Mucosa of gallbladder (tissue), 1 donor: ENCODE results near the gene VSIG10L. TPM values are rescaled to one million over a fixed set of nuclear protein-coding genes. Genes with fewer than 3 reads are reported as not detected.

Source experiments
- DNase-seq: peaks from one replicate; pipeline ENCODE4 v3.0.0-alpha.2; 2020; ENCODE audit warnings: low spot score
- total RNA-seq: library from RNA; stranded (reverse); gene quantifications from one replicate; pipeline ENCODE4 v1.2.1, GENCODE V29; 2021
- donor health status: DM: no; HTN: no; CAD: no.

Gene VSIG10L
- total RNA-seq, 1 donor from 2014 or later, result 11.3 TPM

DNA sequence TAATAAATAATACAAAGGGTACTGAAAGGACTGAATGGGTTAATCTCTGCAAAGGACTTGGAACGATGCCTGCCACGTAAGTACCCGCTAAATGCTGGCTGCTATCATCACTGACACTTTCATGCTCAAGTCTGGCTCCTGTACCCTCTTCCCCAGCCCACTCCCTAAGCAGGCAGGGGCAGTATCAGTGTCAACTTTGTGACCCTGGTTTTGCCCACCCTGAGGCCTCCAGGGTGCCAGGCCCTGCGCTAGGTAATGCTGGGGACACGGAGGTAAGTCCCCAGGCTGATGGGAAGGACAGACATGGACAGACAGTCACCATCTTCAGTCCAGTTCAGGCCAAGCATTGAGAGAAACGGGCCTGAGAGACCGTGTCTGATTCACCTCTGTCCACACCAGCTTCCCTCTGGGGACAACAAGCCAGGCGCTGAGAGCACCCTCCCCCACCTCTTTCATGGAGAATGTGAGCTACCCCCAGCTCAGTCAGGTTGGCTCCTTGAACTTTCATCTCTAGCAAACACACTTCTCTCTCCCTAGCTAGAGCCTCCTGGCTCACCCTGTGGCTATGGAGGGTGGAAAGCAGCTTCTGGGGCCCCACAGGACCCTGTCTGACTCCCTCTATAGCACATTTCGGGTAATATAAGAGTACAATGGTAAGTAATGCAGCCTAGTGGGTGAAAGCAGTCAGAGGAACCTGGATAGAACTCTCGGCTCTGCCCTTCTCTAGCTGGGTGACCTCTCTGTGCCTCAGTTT is 23.4 kb upstream of the VSIG10L start:
- DNase-seq, result peak; percentile 30

DNA sequence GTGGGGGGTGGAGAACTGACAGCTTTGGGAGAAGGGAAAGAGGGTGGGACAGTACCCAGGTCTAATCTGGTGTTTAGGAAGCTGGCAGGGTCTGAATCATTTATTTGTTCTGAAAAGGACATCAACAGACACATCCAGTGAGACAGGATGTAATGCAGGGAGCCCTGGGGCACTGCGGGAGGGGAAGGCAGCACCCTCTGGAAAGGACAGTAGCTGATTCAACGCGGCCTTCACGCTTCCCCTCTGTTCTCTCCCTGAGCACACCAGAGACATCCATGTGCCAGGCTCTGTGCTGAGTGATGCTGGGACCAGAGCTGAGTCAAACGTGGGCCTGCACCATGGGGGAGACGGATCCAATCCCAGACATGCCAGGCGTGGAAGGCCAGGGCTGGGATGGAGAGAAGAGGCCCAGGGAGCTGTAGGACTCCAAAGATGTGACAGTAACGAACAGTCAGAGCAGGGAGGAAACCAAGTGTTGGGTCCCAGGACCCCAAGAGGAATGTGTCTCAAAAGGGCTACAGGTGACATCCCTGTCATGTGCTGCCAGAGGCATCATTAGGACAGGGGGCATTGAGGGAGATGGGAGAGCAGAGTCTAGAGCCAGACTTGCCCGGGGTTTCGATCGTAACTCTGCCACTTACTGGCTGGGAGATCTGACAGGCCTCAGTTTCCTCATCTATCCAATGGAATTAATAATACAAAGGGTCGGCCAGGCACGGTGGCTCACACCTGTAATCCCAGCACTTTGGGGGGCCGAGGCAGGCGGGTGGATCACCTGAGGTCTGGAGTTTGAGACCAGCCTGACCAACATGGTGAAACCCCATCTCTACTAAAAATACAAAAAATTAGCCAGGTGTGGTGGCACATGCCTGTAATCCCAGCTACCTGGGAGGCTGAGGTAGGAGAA is 22.5 kb upstream of the VSIG10L start:
- DNase-seq, result no peak

DNA sequence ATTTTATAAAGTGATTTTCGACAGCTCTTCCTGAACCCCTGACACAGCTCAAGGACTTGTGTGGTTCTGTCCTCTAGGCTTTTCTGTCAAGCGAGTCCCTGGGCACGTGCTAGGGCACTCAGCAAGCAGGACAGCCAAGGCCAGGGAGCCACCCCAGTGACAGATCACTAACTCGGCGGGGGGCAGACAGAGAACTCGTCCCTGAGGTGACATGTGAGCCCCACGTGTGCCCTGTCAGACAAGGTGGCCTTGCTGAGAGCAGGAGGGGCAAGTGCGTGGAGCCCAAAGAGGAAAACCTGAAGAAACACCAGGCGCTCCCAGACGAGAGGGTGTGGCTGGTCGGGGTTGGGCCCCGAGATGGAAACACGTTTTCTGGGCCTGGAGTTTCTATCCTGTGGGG is 19.3 kb upstream of the VSIG10L start:
- no peak for DNase-seq

GRCh38 chr19:51359294-51359693 is 17.4 kb upstream of the VSIG10L start:
- no peak for DNase-seq

DNA sequence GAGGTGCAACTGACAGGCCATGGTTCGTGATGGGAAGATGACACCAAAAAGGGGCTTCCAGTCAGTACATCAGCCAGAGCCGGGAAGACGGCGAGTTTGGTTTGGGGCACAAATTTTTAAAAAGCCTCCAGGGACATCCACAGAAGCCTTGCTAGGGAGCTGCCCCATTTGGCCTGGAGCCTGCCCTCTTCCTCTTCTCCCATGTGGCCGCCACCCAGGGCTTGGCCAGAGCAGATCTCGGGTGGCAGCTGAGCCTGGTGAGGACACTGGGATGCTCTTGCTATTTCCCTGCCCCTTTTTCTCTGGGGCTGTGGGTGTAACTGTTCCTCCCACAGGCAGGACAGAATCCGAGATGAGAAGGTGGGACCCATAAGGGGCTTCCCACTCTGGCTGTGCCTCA is 16.0 kb upstream of the VSIG10L start:
- DNase-seq, result no peak

- no peak for DNase-seq
Measured at GRCh38 chr19:51356159-51356801, 14.3 kb upstream of the VSIG10L start.

GRCh38 chr19:51354742-51355148 is 12.8 kb upstream of the VSIG10L start:
- no peak for DNase-seq

DNA sequence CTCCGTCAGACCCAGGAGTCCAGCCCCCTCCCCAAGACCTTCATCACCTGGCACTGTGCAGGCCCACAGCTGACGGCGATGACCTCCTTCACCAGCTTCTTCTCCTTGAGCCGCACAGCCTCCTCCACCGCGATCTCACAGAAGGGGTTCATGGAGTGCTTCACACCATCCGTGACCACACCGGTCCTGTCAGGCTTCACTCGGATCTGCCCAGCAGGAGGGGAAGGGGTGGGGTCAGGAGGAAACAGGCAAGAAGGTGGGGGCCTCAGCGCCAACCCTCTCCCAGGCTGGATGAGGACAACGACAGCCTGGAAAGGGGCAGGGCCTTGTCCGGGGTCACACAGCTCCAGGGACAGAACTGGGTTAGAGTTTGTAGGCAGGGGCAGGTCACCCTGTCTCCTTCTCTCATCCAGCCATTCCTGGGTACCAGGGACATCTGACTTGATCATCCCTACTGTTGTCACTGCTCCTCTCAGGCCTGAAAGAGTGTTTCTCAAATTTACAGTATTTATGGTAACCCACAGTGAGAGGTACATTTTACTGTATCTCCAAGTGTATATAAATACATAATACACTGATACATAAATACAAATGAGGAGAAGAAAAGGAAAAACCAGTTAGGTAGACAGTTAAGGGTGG is 12.3 kb upstream of the VSIG10L start:
- no peak for DNase-seq

GRCh38 chr19:51352783-51353360 is 10.9 kb upstream of the VSIG10L start:
- DNase-seq, result no peak

DNA sequence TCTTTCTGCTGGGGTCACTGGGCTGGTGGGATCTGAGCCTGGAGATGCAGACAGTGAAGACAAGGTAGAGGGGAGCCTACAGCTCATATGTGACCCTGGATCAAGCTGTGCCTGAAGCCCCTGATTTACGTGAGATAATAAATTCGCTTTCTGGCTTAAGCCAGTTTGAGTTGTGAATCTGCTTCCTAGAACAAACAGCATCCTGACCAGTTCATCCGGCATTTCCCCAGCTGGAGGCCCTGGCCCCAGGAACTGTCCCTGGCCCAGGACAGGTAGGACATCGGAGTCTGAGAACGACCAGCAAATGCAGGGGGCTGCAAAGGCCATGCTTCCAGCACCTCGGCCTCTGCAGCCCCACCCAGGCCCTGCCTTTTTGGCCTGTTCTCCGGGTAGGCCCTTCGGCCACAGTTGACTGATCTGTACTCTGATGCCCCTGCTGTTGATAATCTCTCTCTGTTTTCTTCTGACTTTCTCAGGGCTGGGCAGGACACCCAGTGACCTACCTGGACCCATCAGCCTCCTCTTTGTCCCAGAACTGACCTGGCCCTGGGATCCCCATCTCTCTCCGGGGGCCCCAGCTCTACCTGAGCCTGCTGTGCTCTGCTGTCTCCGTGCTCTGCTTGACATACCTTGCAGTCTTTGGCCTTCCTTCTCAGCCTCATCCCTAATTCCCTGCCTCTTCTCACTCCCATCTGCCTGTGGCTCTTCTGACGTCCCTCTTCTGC is 9.5 kb upstream of the VSIG10L start:
- no peak for DNase-seq

- no peak for DNase-seq
Measured at GRCh38 chr19:51347209-51347928, 5.4 kb upstream of the VSIG10L start.

GRCh38 chr19:51346742-51347141 is 4.8 kb upstream of the VSIG10L start:
- DNase-seq, result no peak

DNA sequence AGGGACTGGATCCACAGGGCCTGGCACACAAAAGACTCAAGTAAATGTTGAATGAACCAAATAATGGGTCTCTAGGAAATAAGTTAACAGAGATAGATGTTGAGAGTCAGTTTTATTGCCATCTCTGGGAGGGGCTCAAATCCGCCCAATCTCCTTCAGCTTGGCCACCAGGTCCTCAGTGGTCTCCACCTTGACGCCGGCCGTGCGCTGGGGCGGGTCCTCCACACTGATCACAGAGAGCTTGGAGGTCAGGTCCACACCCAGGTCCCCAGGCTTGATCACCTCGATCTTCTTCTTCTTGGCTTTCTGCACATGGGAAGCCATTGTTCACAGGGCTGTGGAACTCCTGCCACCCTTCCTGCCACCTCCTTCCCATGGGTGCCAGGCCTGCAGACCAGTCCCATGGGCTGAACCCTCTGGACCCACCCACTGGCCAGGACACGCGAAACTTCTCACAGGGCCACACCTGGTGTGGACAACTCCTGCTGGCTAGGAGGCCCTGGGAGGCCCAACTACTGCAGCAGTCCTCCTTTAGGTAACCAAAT is 3.2 kb upstream of the VSIG10L start:
- no peak for DNase-seq

- no peak for DNase-seq
Measured at GRCh38 chr19:51342631-51343569, 961 bp upstream of the VSIG10L start.

DNA sequence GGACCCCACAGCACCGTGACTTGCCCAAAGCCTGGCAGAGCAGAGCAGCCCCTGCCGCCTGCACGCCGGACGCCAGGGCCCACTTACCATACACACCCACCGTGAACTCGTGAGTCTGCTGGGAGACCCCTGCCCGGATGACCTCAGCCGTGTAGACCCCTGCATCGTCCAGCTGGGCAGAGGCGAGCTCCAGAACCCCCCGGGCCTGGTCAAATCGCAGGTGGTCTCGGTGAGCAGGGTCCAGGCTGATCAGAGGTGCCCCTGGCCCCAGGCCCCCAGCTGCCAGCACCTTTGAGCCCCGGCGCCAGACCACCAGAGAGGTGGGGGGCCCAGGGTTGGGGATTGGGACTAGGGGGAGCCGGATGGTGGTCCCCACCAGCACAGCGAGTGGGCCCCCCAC is 873 bp downstream of the VSIG10L start:
- DNase-seq, result no peak

- peak; percentile 99 for DNase-seq
Measured at GRCh38 chr19:51339687-51340656, 2.0 kb downstream of the VSIG10L start.

GRCh38 chr19:51339313-51339686 is 2.6 kb downstream of the VSIG10L start:
- DNase-seq, result no peak
